GM18505 (cell line): ENCODE results near the gene GADD45B.

Source experiments
- ATAC-seq: cut with Tn5 transposase; IDR thresholded peaks from one replicate; pipeline ENCODE4 v1.9.1; 2021; ENCODE audit not compliant: unreplicated experiment
- POLR2A ChIP-seq: IDR thresholded peaks from 4 replicates; pipeline ENCODE4 v1.6.1; 2011; ENCODE audit warnings: borderline replicate concordance; ENCODE audit not compliant: insufficient read depth, insufficient read length; ENCODE audit errors: extremely low read depth

The GADD45B gene, protein sequence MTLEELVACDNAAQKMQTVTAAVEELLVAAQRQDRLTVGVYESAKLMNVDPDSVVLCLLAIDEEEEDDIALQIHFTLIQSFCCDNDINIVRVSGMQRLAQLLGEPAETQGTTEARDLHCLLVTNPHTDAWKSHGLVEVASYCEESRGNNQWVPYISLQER

DNA sequence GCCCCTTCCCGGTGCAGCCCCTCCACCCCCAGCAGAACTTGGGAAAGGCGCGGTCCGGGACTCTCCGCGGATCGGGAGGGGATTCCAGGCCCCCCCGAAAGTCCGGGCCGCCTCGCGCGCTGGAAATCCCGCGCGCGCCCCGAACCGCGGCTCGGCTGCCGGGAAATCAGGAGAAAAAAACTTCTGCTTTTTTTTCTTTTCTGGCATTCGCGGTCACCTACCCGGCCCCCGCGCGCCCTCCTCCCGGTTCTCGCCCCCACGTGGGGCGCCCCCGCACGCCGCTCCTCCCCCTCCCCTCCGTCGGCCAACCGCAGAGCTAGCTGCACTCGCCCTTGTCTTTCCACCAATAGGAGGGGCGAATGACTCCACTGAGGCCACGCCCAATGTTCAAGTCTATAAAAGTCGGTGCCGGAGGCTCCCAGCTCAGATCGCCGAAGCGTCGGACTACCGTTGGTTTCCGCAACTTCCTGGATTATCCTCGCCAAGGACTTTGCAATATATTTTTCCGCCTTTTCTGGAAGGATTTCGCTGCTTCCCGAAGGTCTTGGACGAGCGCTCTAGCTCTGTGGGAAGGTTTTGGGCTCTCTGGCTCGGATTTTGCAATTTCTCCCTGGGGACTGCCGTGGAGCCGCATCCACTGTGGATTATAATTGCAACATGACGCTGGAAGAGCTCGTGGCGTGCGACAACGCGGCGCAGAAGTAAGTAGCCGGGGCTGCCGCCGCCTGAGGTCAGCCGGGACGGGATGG, at the start of gene GADD45B:
TSS of gene GADD45B (plus strand) at position 426 of the 749 bp plus-strand sequence. CDS start at position 658, 232 bp downstream.
- ATAC-seq = peak; percentile 45
- peak; percentile 100 for TF ChIP-seq POLR2A

DNA sequence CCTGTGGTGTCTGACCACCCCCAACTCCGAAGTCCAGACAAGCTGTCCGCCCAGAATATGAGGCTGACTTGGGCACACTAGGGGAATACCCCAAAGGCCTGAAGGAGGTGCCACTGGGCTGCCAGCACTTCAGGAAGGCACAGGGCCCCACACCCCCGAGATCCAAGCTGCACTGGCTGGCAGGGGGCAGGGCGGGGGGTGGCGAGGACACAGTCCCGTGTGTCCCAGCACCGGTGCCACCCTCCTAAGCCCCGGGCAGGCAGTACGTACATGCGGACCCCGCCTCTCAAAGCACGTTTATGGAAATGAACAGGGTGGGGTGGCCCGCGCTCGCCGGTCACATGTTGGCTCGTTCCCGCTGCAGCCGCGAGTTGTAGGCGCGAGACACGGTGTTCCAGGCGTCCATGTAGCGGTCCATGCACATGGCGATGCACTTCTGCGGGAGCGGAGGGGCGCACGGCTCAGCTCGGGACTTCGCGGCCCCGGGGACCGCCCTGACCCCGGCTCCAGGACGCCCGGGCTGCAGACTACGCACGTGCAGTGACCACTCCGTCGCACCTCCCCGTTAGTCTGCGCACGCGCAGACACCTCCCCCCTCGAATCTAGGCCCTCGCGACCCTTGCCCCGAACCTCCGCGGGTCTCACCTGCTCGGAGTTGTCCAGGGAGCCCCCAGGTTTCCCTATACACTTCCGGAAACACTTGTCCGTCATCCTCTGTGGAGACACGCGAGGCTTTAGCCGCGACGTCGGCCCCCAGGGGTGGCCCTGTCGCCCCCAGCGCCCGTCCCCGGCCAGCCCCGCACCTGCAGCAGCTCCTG, 49.1 kb upstream of the GADD45B start:
- TF ChIP-seq POLR2A = no peak
- peak; percentile 11 for ATAC-seq

DNA sequence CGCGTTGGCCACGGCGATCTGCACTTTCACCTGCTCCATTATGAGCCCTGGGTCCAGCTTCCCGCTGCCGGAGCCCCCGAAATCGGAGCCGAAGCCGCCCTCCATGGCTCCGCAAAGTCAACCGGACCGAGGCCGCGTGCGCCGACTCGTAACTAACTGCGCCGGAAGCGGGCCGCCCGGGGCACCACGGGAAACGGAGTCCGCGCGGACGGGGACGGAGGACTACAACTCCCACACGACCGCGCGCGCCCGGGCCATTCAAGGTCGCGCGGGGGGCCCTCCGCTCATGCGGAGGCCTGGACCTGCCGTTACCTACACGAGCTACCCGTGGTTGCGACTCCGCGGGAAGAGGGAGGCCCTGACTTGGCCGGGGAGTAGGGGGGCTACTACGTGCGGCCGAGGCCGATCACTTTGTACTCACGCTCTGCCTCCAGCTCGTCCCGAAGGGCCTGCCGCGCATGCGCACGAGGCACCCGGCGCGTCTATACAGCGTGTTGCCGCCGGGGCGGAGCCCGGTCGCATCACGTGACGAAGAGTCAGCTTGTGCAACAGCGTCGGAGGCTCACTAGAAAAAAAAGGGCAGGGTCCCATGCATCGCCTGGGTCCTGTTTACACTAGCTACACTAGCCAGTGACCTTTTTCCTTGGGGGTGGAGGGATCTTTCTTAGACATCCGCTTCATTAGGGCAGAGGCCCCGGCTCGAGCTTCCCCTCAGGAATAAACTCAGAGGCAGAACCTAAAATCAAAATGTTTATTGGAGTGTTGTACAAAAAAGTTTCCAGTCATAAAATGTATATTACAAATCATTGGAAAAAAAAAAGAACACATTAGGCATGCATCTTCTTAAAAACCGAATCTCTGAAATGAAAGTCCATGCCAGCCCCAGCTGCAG, 48.3 kb upstream of the GADD45B start, which contains the start of gene TIMM13:
TSS of gene TIMM13 (minus strand) at position 158 of the 892 bp plus-strand sequence. CDS start at position 105, 53 bp downstream.
- peak; percentile 75 for ATAC-seq
- TF ChIP-seq POLR2A = peak; percentile 73

DNA sequence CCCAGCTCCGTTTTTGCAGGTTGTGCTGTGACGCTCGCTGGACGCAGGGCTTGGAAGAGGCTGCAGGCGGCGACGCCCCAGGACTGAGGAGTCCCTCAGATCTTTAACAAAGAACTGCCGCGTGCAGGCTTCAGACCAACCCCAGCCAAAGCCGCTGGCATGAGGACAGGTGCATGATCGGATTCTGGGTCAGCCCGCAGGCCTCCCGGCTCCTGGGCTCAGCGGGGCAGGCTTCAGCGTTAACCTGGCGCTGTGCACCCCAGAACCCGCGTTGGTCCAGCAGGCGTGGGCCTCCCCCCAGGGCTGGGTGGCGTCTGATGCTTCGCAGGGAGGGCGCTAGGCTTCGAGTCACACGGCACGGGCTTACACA, 47.6 kb upstream of the GADD45B start:
- TF ChIP-seq POLR2A = no peak
- no peak for ATAC-seq

DNA sequence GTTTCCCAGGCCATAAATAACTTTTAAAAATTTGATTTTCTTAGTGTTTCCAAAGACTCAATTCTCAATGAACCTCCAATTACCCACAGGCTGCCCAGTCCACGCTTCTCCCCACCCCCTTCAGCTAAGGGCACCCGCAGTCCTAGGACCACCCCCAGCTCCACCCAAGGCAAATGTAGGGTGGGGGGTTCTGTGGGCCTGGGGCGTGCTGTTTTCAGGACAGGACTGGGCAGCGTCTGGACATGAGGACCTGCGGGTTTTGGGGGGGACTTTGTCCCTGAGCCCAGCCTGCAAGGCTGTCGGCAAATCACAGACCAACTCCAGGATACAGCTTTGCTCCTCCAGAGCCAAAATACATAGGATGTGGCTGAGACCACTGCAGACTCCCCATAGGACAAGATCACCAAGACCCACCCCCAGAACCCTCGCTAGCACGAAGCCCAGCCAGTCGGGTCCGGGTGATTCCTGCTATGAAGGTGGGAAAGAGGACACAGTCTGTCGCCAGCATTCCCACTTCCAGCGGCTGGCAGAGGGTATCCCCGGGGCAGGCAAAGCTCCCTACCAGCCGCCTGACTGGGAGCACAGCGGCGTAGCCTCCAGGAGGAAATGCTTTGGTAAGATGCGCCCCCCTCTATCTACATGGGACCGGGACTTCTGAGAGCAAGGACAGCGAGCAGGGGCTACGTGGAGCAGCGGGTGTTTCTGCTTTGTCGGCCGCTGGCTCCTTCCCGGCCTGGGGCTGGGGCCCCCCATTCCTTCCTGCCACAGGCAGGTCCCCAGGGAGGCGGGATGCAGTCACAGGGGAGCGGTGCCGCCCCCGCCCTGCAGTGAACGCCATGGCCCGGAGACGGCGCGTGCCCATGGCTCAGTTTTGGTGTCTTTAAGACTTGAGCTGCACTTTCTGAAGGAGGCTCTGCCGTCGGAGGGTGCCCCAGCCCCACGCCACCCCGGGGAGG, 46.9 kb upstream of the GADD45B start:
- no peak for ATAC-seq
- TF ChIP-seq POLR2A = no peak

DNA sequence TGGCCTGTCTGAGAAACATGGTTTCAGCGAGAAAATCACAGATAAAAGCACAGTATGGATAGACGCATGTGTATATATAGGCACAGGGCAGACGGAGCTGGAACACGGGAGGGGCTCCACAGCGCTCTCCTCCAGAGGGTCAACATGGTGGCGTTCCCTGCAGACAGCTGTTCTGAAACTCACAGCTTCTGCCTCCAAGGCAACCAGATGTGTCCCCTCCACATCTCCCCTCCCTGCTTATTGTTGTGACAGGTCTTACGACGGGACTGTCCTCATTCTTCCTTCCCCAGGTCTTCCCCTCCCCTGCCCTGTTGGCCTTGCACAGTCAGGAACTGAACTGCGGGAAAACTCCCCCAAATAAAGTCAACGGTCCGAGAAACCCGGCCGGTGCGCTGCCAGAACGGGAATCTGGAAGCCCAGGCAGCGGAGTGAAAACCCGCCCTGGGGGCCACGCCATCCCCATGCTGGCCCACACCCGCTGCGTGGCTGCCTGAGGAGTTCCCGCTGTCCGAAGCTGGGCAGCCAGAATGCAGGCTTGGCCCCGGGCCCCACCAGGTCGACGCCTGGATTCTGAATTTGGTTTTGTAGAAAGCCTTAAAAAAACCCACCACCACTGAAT, 45.9 kb upstream of the GADD45B start:
- ATAC-seq = no peak

DNA sequence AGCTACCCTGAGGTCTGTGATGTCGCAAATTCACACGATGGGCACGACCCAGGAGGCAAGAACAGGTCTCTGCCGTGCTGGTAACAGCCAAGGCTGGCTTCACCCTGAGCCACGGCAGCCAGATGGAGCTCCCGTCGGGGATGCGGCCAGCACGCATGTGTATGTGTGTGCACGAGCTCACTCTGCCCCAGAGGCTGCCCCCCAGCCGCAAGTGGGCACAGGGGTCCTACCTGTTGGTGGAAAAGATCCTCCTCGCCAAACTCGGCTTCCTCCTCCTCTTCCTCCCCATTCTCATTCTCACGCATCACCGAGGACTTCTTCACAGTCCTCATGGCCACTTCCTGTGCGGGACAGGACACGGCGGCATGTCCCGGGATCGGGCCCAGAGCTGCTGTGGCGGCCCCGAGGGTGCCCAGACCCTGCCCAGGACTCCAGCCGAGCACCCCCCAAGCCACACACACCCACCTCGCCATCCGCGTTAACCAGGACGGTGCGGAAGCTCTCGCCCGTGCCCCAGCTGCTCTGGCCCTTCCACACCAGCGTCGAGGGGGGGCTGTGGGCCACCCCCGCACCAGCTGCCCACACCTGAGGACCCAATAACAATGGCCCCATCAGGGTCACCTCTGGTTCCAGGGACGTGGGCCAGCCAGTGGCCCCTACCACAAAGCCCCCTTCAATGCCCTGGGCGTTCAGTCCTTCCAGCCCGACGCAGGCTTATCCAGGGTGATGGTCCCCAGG, 44.4 kb upstream of the GADD45B start:
- TF ChIP-seq POLR2A = no peak
- no peak for ATAC-seq

More for the DNA sequence above, 45.9 kb upstream of the GADD45B start:
- TF ChIP-seq POLR2A = no peak

DNA sequence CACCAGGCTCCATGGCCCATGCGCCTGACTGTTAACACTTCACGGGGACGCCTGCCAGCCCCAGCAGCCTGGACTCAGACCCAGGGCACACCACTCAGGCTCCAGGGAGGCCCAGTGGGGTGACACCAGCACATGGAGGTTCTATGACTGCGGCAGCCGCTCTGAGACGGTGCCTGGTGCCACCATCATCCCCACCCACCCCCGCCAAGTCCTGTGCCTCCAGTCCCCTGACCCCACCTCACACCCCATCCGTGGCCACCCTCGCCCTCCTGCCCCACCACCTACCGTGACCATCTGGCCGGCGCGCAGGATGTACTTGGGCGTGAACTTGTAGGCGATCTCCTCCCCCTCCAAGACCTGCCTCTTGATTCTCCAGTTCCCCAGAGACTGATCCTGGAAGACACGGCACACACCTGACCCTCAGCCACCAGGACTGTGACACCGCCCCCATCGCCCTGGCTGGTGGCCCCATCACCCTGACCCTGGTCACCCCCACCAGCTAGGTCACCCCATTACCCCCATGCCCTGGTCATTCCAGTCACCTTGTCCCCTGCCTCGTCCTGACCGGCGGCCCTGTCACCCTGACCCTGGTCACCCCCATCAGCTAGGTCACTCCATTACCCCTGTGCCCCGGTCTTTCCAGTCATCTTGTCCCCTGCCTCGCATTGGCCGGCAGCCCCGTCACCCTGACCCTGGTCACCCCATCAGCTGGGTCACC, 43.6 kb upstream of the GADD45B start:
- ATAC-seq = no peak
- no peak for TF ChIP-seq POLR2A

DNA sequence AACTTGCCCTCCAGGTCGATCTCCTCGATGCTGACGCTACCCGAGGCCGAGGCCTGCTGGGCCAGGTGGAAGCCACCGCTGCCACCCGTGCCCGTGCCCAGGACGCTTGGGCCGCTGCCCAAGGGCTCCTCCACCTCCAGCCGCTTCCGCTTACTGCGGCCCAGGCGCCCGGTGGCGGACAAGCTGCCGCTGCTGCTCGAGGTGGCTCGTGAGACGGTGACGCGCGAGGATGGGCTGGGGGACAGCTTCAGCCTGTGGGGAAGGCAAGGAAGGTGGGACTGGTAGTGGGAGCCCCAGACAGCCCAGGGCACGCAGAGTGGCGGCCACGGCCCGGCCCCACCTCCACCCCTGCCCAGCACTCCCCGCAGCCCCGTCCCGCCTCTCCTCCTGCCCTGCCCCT, 42.1 kb upstream of the GADD45B start:
- ATAC-seq = no peak
- TF ChIP-seq POLR2A = no peak

DNA sequence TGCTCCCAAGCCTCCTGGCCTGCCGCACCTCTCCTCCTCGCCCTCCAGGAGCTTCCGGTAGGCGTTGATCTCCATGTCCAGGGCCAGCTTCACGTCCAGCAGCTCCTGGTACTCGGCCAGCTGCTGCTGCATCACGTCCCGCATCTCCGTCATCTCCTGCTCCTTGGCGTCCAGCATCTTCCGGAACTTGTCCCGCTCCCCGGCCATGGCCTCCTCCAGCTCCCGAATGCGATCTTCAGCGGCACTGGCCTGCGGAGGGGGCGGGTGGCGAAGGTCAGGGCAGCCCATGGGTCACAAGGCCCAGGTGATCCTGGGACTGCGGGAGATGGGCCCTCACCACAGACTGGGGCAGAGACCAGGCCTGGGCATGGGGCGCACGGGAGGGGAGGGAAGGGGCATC, 41.7 kb upstream of the GADD45B start:
- no peak for TF ChIP-seq POLR2A
- ATAC-seq = no peak
